ENCODE measurements around the gene PTPRE.

PTPRE gene

GRCh38 chr10:127999297-128000129 is 92.6 kb downstream of the PTPRE start:
- no peak for TF ChIP-seq CTCF (IDR thresholded peaks at IDR 0.05; ENCODE audit: insufficient read depth, missing control alignments)
- FAIRE-seq: no peak
- DNase-seq (ENCODE audit: insufficient read length, low spot score): no peak

- TF ChIP-seq CTCF (IDR thresholded peaks at IDR 0.05; ENCODE audit: insufficient read depth, missing control alignments): no peak
- FAIRE-seq (no peak), DNase-seq (ENCODE audit: insufficient read length, low spot score) (no peak)
Measured at GRCh38 chr10:128000471-128001362, 93.8 kb downstream of the PTPRE start.

DNA sequence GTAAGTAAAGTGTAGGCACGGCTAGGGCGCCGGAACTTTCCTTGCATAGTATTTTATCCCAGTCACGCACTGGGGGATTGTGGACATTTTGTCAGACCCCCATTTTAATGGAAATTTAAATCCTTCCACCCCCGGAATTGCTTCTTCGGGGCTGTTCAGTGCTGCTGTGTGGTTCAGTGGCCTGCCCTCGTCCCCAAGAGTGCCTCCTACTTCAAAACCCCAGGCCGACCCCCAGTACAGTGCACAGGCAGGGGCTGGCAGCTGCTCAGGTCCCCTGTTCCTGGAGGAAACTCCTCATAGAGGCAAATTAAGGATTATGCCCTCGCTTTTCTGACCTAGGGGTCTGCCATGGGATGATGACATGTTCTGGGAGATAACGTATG is 94.5 kb downstream of the PTPRE start:
- no peak for FAIRE-seq
- TF ChIP-seq CTCF (IDR thresholded peaks at IDR 0.05; ENCODE audit: insufficient read depth, missing control alignments): no peak

DNA sequence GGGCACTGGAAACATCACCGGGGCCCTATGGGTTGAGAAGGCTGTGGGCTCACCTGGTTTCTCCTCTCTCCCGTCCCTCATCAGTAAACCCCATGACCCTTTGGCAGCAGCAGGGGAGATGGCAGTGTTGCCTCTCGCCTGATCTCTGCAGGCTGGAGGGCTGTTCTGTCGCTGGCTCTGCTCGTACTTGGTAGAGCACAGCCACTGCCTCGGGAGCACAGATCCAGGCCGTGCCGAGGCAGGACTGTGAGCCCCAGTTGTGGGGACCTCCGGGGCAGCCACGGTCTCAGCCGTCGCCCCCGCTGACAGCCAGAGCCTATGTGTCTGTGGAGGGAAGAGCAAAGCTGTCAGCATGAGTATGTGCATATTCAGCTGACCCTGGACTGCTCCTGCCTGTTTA is 94.9 kb downstream of the PTPRE start:
- no peak for DNase-seq (ENCODE audit: insufficient read length, low spot score)
- no peak for TF ChIP-seq CTCF (IDR thresholded peaks at IDR 0.05; ENCODE audit: insufficient read depth, missing control alignments)
- no peak for FAIRE-seq

More for the DNA sequence above, 94.5 kb downstream of the PTPRE start:
- no peak for DNase-seq (ENCODE audit: insufficient read length, low spot score)

DNA sequence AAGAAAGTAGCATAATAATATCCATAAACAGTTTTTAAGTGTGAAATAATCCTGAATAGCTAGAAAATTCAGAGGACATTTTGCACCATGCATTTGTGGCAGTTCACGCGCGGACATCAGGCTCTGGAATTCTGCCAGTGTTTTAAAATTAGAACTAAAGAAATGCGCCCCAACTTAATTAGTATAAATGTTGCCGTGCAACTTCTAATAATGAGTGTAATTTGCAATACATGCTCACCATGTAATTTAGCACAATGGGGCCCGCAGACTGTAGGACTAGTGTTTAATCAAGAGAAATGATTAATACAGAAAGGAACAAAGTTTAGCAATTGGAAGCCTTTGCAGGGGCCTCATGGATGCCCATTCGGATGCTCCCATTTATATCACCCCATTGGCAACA is 96.6 kb downstream of the PTPRE start:
- FAIRE-seq: no peak
- TF ChIP-seq CTCF (IDR thresholded peaks at IDR 0.05; ENCODE audit: insufficient read depth, missing control alignments): no peak
- DNase-seq (ENCODE audit: insufficient read length, low spot score): no peak

DNA sequence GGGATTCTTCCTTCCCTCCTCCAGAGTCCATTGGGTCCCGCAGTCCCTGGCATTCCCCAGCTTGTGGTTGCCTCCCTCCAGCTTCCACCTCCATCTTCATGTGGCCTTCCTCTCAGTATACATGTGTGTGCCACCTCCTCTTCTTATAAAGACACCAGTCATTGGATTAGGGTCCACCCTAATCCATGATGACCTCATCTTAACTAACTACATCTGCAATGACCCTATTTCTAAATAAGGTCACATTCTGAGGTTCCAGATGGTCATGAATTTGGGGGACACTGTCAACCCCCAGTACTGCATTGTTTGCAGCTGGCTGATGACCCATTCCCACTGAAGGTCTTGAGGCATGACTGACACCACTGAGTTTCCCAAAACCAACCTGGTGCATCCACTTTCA is 99.0 kb downstream of the PTPRE start:
- FAIRE-seq (no peak), DNase-seq (ENCODE audit: insufficient read length, low spot score) (no peak)
- no peak for TF ChIP-seq CTCF (IDR thresholded peaks at IDR 0.05; ENCODE audit: insufficient read depth, missing control alignments)
